Adrenal gland (tissue), 5 donors: ENCODE measurements around the gene EPS8L1.

ENCODE experiments used
- CTCF ChIP-seq, 6 experiments: fragments of 450-650 bp in 4 of 6; fragments of 200-600 bp in 2 of 6; sonication (generic) in 1 of 6; IDR thresholded peaks; 1 replicate in 5 of 6; 2 replicates in 1 of 6; pipeline versions ENCODE4 v1.5.1 to v1.8.0; 2016 to 2021; ENCODE audit warnings: antibody characterized with exemption in 6 of 6, mild to moderate bottlenecking in 2 of 6, moderate library complexity in 1 of 6
- POLR2A ChIP-seq, 2 donors: fragments of 450-650 bp; IDR thresholded peaks; one replicate each; pipeline ENCODE4 v1.6.1; 2017; ENCODE audit warnings: antibody characterized with exemption in 2 of 2, mild to moderate bottlenecking in 2 of 2, moderate library complexity in 1 of 2
- donor health status: DM: no; HTN: no; CAD: no.

GRCh38 chr19:55036058-55036457 lies 39.6 kb upstream of the EPS8L1 start:
- TF ChIP-seq CTCF (IDR thresholded peaks at IDR 0.05) (no peak), POLR2A (IDR thresholded peaks at IDR 0.05) (no peak)
